Measurements from ENCODE around the gene EPN1. TPM values are rescaled to one million over a fixed set of nuclear protein-coding genes. Genes with fewer than 3 reads are reported as not detected.

EPN1 gene
- total RNA-seq, 2 experiments from 2014 or later = 39.0 to 40.5 TPM

GRCh38 chr19:55651236-55651635, 23.8 kb upstream of the EPN1 start:
- no peaks in the 10 kb centered on the region for H3K27me3 ChIP-seq (ENCODE audit: control insufficient read depth in 1 of 2, insufficient read depth in 2 of 2, low read length in 2 of 2)
- no peaks in the 10 kb centered on the region for H3K9me3 ChIP-seq (ENCODE audit: control insufficient read depth in 1 of 2, insufficient read depth in 1 of 2, low read length in 2 of 2)
- Mint-ChIP-seq H3K27me3 (no peaks in the 10 kb centered on the region), H3K4me1 (ENCODE audit: low read depth) (peaks cover 31% of the 10 kb centered on the region), H3K36me3 (ENCODE audit: low read depth) (peaks cover 26% of the 10 kb centered on the region), H3K9me3 (no peaks in the 10 kb centered on the region), H3K4me3 (peak overlapping the region; percentile 71), H3K27ac (peak overlapping the region; percentile 36)
- CTCF ChIA-PET = no interaction called here
- intact Hi-C loops (cut with DNase I, micrococcal nuclease) = loop anchor here in 1 of 2 experiments (10.0 kb wide), 1 partner anchor 1456 kb away; the partner anchor contains the start of gene TSEN34
- ATAC-seq (ENCODE audit: poor library complexity) (no peak), DNase-seq (no peak)
- H3K27ac ChIP-seq (ENCODE audit: low read depth in 1 of 2, low read length in 2 of 2) = no peak overlapping the region
- peaks cover 37% of the 10 kb centered on the region for H3K4me1 ChIP-seq (ENCODE audit: insufficient read depth, low read length)
- peaks cover under 1% of the 10 kb centered on the region for H3K36me3 ChIP-seq (ENCODE audit: insufficient read depth, low read length)
- H3K4me3 ChIP-seq (ENCODE audit: low read length) = no peak overlapping the region
- TF ChIP-seq, protein P1, sequence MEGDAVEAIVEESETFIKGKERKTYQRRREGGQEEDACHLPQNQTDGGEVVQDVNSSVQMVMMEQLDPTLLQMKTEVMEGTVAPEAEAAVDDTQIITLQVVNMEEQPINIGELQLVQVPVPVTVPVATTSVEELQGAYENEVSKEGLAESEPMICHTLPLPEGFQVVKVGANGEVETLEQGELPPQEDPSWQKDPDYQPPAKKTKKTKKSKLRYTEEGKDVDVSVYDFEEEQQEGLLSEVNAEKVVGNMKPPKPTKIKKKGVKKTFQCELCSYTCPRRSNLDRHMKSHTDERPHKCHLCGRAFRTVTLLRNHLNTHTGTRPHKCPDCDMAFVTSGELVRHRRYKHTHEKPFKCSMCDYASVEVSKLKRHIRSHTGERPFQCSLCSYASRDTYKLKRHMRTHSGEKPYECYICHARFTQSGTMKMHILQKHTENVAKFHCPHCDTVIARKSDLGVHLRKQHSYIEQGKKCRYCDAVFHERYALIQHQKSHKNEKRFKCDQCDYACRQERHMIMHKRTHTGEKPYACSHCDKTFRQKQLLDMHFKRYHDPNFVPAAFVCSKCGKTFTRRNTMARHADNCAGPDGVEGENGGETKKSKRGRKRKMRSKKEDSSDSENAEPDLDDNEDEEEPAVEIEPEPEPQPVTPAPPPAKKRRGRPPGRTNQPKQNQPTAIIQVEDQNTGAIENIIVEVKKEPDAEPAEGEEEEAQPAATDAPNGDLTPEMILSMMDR (IDR thresholded peaks at IDR 0.05) = no peak
- POLR2A ChIA-PET = no interaction called here

DNA sequence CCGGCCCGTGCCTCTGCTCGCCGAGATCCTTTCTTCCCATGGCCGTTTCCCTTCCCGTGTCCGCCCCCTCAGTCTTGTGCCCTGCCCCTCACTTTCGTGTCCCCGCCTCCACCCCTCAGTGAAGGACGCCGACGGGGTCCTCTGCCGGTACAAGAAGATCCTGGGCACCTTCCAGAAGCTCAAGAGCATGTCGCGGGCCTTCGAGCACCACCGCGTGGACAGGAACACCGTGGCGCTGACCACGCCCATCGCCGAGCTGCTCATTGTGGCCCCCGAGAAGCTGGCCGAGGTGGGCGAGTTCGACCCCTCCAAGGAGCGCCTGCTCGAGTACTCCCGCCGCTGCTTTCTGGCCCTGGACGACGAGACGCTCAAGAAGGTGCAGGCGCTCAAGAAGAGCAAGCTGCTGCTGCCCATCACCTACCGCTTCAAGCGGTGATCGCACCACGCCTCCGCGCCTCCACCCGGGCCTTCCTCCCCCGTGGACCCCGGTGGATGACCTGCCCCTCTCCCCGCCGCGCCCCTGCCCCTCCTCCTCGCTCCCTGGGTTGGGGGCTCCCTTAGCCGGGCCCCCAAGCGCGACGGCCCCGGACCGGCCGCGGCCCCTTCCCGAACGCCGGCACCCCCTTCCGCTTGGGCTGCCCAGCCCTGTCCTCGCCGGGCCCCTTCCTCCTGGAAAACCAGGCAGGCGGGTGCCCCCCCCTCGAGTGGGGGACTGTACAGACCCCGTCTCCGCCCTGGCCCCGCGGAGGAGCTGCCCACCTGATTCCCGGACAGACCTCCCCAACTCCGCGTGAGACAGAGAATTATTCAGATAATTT, 22.5 kb upstream of the EPN1 start:
- H3K4me3 Mint-ChIP-seq = peak overlapping the region; percentile 38

DNA sequence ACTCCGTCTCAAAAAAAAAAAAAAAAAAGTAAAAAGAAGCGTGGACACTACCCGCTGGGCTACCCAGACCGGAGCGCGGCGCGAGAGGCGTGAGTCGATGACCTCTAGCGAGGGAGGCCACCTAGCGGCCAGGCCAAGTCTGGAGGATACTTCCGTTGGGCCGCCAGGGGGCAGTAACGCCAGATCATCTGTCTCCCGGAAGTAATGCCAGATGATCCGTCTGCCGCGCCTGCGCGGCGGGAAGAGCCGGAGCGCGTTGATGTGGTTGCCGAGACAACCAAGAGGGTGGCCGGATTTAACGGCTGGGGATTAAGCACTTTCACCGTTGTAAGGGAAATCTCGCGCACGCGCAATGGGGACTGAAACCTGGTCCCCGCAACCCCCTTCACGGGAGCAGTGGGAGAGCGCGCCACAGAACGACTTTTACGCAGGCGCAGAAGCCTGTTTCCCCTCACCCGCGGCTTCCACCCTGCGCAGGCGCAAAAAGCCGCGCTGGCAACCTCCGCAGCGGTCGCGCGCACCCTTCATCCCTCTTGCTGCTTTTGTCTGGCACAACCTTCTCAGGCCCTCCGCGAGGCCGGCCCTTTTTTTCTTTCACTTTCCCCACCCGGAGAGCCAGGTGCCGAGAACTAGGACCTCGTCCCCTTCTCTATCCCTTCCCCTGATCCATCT, 21.2 kb upstream of the EPN1 start:
- Histone ChIP-seq H3K27me3 (ENCODE audit: control insufficient read depth in 1 of 2, insufficient read depth in 2 of 2, low read length in 2 of 2) (no peaks in the 10 kb centered on the region), H3K9me3 (ENCODE audit: control insufficient read depth in 1 of 2, insufficient read depth in 1 of 2, low read length in 2 of 2) (no peaks in the 10 kb centered on the region), H3K36me3 (ENCODE audit: insufficient read depth, low read length) (peaks cover 7% of the 10 kb centered on the region), H3K27ac (ENCODE audit: low read depth in 1 of 2, low read length in 2 of 2) (peak overlapping the region; percentile 96 to 100), H3K4me1 (ENCODE audit: insufficient read depth, low read length) (peaks cover 46% of the 10 kb centered on the region), H3K4me3 (ENCODE audit: low read length) (peak overlapping the region; percentile 70)
- peaks cover 32% of the 10 kb centered on the region for H3K36me3 Mint-ChIP-seq (ENCODE audit: low read depth)
- intact Hi-C loops (cut with DNase I, micrococcal nuclease) = loop anchor here (1.0 to 10.0 kb wide), 3 partner anchors 21 to 1459 kb away; partner anchors contain the start of genes FIZ1 (in 2 of the 2) and TSEN34 (in 1 of the 2)
- ChIA-PET CTCF (interaction anchor here (0.7 to 2.5 kb wide), 11 partner anchors 10 to 315 kb away, joined by 3 to 29 read pairs (median 5); partner anchors contain the start of genes FIZ1, ZNF581 and ZNF865), POLR2A (interaction anchor here (0.6 to 3.9 kb wide), 37 partner anchors 8 to 1538 kb away, joined by 3 to 43 read pairs (median 4); partner anchors contain the start of genes CNOT3, FIZ1, HSPBP1 and KMT5C)
- H3K4me3 Mint-ChIP-seq = peak overlapping the region; percentile 94
- DNase-seq = peak; percentile 98 to 100 (median 99)
- peaks cover 43% of the 10 kb centered on the region for H3K4me1 Mint-ChIP-seq (ENCODE audit: low read depth)
- H3K27ac Mint-ChIP-seq = peak overlapping the region; percentile 93
- TF ChIP-seq, protein P1 (IDR thresholded peaks at IDR 0.05) = peak; percentile 100
- no peaks in the 10 kb centered on the region for H3K27me3 Mint-ChIP-seq
- H3K9me3 Mint-ChIP-seq = no peaks in the 10 kb centered on the region
- peak; percentile 54 for ATAC-seq (ENCODE audit: poor library complexity)

More for the DNA sequence above, 22.5 kb upstream of the EPN1 start:
- no peak for ATAC-seq (ENCODE audit: poor library complexity)
- no peaks in the 10 kb centered on the region for H3K9me3 Mint-ChIP-seq
- Histone ChIP-seq H3K27me3 (ENCODE audit: control insufficient read depth in 1 of 2, insufficient read depth in 2 of 2, low read length in 2 of 2) (no peaks in the 10 kb centered on the region), H3K9me3 (ENCODE audit: control insufficient read depth in 1 of 2, insufficient read depth in 1 of 2, low read length in 2 of 2) (no peaks in the 10 kb centered on the region), H3K27ac (ENCODE audit: low read depth in 1 of 2, low read length in 2 of 2) (no peak overlapping the region), H3K36me3 (ENCODE audit: insufficient read depth, low read length) (peaks cover 4% of the 10 kb centered on the region), H3K4me3 (ENCODE audit: low read length) (no peak overlapping the region), H3K4me1 (ENCODE audit: insufficient read depth, low read length) (peaks cover 43% of the 10 kb centered on the region)
- peak in 1 of 14 experiments; percentile 69 for DNase-seq
- intact Hi-C loops (cut with DNase I, micrococcal nuclease) = loop anchor here in 1 of 2 experiments (1.0 to 10.0 kb wide), 2 partner anchors 20 to 1458 kb away; partner anchors contain the start of gene TSEN34
- CTCF ChIA-PET = interaction anchor here (0.6 to 2.5 kb wide), 8 partner anchors 10 to 1531 kb away, joined by 3 to 29 read pairs (median 5); partner anchors contain the start of gene ZNF581
- TF ChIP-seq, protein P1 (IDR thresholded peaks at IDR 0.05) = no peak
- H3K36me3 Mint-ChIP-seq (ENCODE audit: low read depth) = peaks cover 27% of the 10 kb centered on the region
- H3K27ac Mint-ChIP-seq = no peak overlapping the region
- POLR2A ChIA-PET = interaction anchor here (0.6 to 3.9 kb wide), 4 partner anchors 9 to 53 kb away, joined by 3 to 43 read pairs (median 22); partner anchors contain the start of genes FIZ1, ZNF524 and ZNF581
- H3K27me3 Mint-ChIP-seq = no peaks in the 10 kb centered on the region
- peaks cover 38% of the 10 kb centered on the region for H3K4me1 Mint-ChIP-seq (ENCODE audit: low read depth)

Measured in CD4-positive, alpha-beta T cell (primary cell).